Effector CD4-positive, alpha-beta T cell (primary cell): ENCODE results near the gene PARD3B.

Source experiments
- DNase-seq: peaks from one replicate; pipeline ENCODE4 v3.0.0-alpha.2; 2020

PARD3B gene

DNA sequence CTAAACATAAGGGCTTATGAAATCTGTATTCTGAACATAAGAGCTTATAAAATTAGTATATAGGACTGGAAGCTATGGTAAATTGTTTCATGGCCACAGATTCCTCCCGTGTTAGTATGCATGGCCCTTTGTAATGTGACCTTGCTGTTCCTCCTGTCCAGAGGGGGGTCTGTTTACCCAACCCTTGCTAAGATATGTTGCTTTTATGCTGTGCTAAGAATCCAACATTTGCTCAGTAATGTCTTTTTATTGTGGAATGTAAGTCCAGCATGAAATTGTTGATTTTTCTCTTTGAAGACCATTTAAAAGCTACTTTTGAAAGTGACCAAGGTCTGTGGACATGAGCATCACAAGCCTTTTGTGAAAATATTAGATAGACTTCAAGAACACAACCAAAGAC lies 485.4 kb downstream of the PARD3B start:
- no peak for DNase-seq

- DNase-seq = no peak
Measured at GRCh38 chr2:205032093-205032551, 486.8 kb downstream of the PARD3B start.

- no peak for DNase-seq
Measured at GRCh38 chr2:205033431-205033830, 488.2 kb downstream of the PARD3B start.

DNA sequence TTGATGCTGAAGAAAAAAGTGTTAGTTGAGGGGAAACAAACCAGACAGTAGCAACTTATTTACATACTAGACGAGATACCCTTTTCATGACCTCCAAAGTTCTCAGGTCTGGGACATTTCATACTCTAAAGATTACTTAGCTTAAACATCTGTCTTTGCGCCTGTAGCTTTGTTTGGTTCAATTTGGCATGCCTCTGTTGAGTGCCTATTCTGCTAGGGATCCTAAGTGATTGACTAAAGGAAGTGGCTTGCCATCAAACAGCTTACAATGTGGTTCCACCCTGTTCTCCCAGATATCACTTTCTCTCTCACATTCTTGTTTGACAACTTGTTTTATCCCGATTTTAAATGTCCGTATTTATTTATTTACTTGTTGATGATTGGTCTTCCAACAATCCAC lies 488.8 kb downstream of the PARD3B start:
- no peak for DNase-seq

GRCh38 chr2:205040323-205040722 lies 495.0 kb downstream of the PARD3B start:
- DNase-seq = no peak

GRCh38 chr2:205041472-205042130 lies 496.3 kb downstream of the PARD3B start:
- DNase-seq = no peak

DNA sequence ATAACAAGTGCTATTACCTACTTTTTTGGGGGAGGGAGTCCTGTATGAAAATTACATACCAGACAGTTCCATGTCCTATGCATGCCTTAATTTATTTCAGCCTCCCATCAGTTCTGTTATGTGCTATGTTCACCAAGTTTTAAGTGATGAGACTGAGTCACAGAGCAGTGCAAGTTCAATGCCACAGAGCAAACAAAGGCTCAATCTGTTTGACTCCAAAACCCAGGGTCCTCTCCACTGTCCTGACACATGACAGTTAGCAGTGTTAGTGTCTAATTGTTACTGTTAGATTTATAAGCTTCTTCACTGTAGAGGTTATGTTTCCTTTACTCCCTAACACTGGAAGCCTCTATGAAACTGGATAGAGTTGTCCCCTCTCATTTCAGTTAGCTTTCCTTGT lies 498.0 kb downstream of the PARD3B start:
- DNase-seq = no peak

DNA sequence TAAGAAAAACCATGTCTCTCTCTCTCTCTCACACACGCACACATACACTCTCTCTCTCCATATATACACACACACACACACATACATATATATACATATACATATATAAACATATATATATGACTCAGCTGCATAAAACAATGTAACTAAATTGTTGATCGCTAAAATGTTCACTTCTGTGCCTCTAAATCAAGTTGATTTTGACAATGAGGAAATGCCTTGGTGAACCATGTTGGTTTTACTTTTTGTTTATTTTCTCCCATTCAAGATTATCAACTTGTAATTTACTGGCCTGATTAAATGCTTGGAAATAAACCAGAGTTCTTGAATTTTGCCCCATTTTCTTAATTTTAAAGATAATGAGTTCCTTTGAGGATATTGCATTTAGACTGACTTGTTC lies 500.4 kb downstream of the PARD3B start:
- no peak for DNase-seq

GRCh38 chr2:205047273-205047839 lies 502.1 kb downstream of the PARD3B start:
- no peak for DNase-seq

GRCh38 chr2:205051417-205051816 lies 506.1 kb downstream of the PARD3B start:
- DNase-seq = no peak

- no peak for DNase-seq
Measured at GRCh38 chr2:205052781-205053180, 507.5 kb downstream of the PARD3B start.

DNA sequence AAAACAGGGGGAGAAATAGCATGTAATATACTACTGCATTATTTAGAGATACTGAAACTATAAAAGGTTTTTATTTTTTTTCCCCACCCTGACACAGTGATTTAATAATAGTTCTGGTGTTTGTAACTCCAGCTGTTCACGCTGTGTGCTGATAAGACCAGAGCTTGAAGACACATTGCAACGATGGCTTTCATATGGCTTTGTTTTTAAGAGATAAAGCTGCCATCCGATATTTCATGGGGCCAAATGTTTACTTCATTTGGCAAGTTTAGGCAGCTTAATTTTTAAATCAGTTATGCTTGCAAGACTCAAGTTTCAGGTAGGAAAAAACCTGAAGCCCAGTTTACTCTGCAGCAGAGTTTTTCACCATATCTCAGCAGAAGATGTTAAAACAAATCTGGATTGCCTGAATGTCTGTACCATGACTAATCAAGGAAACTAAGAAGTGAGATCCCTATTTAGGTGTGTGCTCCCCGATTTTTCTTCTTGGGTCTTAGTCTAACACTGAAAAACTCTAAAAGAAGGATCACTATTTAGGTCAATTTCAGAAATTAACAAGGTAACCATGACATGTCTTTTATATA lies 508.6 kb downstream of the PARD3B start:
- DNase-seq = no peak

DNA sequence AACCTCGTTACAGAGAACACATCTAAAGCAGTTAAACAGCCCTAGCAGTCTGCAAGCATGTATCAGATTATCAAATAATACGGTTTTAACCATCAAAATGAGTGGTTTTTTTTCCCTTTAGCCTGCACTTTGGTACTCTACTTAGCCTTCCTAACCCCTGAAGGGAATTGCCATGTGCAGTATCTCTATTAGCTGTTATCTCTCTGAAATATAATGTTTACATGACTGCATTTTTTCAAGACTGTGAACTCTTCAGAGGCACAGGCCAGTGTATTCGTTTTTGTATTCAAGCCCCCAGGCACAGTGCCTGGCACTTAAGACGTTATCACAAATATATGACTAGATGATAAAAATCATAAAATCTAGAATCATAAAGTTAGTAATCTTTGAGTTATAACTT lies 509.5 kb downstream of the PARD3B start:
- no peak for DNase-seq

GRCh38 chr2:205055251-205055650 lies 510.0 kb downstream of the PARD3B start:
- DNase-seq = no peak

- DNase-seq = no peak
Measured at GRCh38 chr2:205056151-205056561, 510.9 kb downstream of the PARD3B start.

GRCh38 chr2:205058409-205058808 lies 513.1 kb downstream of the PARD3B start:
- DNase-seq = no peak

DNA sequence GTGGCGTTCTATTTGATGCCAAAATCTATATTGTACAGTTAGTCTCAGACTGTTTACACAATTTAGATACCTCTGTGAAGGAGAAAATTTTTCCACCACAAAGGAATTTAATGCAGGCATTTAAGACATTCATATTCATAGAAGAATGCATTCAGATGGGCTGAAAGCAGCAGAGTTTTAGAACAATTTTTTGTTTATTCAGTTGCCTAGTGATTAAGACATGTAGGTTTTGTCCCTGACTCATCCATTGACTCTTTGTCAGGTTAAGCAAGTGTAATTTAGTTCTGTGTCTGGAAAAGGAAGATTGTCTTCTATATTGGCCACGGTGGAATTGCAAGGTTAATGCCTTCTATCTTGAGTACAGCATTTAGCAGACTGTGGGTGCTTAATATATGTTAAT lies 515.0 kb downstream of the PARD3B start:
- no peak for DNase-seq

GRCh38 chr2:205066081-205066480 lies 520.8 kb downstream of the PARD3B start:
- DNase-seq = no peak

DNA sequence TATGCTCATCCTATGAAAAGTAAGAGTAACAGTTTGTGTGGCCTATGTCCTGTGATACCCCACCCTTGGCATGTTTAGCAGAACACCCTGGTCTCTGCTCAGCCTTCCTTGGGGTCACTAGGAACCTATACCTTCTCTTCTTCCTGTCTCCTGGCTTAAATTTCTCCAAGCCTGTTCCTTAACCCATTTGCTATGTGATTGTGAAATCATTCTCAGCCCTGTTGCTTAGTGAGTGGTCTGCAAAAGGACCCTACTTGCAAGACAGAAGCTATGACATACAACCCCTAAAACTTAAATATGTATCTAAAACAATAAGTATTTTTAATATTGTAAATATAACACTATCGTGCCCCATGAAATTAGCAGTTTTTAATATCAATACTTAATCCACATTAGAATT lies 524.7 kb downstream of the PARD3B start:
- DNase-seq = no peak

- DNase-seq = no peak
Measured at GRCh38 chr2:205070889-205071288, 525.6 kb downstream of the PARD3B start.

GRCh38 chr2:205073433-205074020 lies 528.3 kb downstream of the PARD3B start:
- no peak for DNase-seq

GRCh38 chr2:205076405-205076804 lies 531.1 kb downstream of the PARD3B start:
- no peak for DNase-seq

- DNase-seq = no peak
Measured at GRCh38 chr2:205077159-205077558, 531.9 kb downstream of the PARD3B start.

DNA sequence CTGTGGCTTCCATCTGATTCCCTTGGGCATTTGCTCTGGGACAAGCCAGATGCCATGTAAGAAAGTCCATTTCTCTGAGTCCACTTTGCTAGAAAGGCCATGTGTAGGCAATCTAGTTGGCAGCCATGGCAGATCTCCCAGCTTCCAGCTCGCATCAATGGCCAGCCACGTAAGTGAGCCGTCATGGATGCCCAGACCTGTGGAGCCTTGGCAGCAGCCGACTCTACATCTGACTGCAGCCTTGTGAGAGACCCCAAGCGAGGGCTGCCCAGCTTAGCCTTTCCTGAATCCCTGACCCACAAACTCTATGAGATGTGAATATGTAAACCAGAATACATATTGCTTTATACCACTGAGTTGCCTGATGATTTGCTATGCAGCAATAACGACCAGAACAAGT lies 533.5 kb downstream of the PARD3B start:
- DNase-seq = no peak
